BE2C (cell line): ENCODE results near the gene SLC10A4.

ENCODE experiments used
- DNase-seq: peaks from one replicate; pipeline ENCODE4 v3.0.0-alpha.2; 2020
- H3K27me3 ChIP-seq: fragments of 250-450 bp; sonication (Bioruptor Pico); 2 replicates; pipeline ENCODE4 v1.5.1; 2020; ENCODE audit warnings: mild to moderate bottlenecking
- H3K36me3 ChIP-seq: fragments of 250-450 bp; sonication (Bioruptor Pico); 2 replicates; pipeline ENCODE4 v1.5.1; 2020; ENCODE audit warnings: mild to moderate bottlenecking
- H3K4me1 ChIP-seq: fragments of 250-450 bp; sonication (Bioruptor Pico); 2 replicates; pipeline ENCODE4 v1.5.1; 2020
- H3K4me3 ChIP-seq: 2 replicates; pipeline ENCODE4 v1.5.1; 2011; ENCODE audit warnings: low read depth, low read length
- H3K9me3 ChIP-seq: fragments of 250-450 bp; sonication (Bioruptor Pico); 2 replicates; pipeline ENCODE4 v1.5.1; 2020
- TF ChIP-seq, protein P1 (sequence below): IDR thresholded peaks from 2 replicates; pipeline ENCODE4 v1.5.1; 2012; ENCODE audit warnings: mild to moderate bottlenecking, low read depth, low read length

The SLC10A4 gene

DNA sequence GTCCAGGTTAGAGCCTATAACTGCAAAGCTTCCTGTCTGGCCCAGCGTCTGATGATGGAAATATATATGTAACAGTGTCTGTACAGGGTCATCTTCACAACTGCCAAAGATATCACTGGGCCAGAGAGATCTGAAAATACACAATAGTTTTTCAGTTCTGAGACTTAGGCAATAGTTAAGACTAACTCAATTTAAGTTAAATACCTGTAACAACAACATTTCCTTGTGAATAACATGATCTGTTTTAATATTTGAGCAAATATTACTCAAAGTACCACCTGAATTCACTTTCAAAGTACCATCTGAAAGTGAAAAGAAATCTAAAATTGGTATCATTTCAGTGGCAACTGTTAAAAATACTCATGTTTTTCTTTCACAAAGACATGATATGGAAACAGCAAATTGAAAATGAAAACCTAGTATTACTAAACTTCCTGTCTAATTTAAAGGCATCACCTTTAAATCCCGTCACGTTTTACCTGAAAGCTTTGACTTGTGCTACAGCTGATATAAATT is 16.5 kb downstream of the SLC10A4 start:
- no peaks in the 10 kb centered on the region for H3K27me3 ChIP-seq
- H3K4me1 ChIP-seq = peaks cover 2% of the 10 kb centered on the region; the same call in 1 of the 2 replicates
- H3K9me3 ChIP-seq = no peaks in the 10 kb centered on the region
- no peak overlapping the region for H3K4me3 ChIP-seq
- peaks cover 92% of the 10 kb centered on the region for H3K36me3 ChIP-seq
- TF ChIP-seq, protein P1, sequence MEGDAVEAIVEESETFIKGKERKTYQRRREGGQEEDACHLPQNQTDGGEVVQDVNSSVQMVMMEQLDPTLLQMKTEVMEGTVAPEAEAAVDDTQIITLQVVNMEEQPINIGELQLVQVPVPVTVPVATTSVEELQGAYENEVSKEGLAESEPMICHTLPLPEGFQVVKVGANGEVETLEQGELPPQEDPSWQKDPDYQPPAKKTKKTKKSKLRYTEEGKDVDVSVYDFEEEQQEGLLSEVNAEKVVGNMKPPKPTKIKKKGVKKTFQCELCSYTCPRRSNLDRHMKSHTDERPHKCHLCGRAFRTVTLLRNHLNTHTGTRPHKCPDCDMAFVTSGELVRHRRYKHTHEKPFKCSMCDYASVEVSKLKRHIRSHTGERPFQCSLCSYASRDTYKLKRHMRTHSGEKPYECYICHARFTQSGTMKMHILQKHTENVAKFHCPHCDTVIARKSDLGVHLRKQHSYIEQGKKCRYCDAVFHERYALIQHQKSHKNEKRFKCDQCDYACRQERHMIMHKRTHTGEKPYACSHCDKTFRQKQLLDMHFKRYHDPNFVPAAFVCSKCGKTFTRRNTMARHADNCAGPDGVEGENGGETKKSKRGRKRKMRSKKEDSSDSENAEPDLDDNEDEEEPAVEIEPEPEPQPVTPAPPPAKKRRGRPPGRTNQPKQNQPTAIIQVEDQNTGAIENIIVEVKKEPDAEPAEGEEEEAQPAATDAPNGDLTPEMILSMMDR = no peak
- no peak for DNase-seq

DNA sequence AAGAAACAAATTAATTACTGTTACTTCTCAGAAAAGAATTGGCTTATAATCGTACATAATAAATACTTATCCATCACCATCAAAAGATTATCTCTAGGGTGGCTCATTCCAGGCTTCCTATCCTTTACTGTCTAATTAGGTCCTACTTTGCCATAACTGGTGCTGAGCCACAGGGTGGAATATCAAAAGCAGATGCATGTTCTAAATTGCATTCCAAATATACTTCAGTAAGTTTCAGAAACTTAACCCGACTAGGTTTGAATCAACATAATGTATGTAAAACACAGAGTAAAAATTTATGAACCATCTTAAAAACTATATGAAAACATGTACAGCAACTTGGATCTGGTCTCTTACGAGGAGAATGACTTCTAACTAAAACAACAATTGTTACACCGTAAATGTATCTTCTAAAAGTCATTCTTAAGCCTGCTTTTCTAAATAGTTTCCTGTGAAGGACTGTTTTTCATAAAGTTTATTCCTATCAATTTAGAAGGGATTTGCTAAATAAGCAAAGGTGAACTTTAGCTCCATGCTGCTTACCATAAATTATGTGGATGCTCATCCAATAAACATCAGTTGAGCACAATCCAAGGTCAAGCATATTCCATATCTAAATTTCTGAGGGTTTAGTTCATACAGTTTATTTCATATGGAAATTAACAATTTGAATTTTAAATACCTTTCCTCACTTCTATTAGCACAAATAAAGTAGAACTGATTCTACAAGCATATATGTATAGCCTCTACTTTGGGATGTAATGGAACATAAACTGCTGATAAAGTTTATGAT is 20.3 kb downstream of the SLC10A4 start:
- Histone ChIP-seq H3K9me3 (no peaks in the 10 kb centered on the region), H3K4me1 (peaks cover 2% of the 10 kb centered on the region; the same call in 1 of the 2 replicates), H3K36me3 (peaks cover 77% of the 10 kb centered on the region), H3K4me3 (no peak overlapping the region), H3K27me3 (no peaks in the 10 kb centered on the region)
- no peak for DNase-seq
- TF ChIP-seq, protein P1 = no peak

DNA sequence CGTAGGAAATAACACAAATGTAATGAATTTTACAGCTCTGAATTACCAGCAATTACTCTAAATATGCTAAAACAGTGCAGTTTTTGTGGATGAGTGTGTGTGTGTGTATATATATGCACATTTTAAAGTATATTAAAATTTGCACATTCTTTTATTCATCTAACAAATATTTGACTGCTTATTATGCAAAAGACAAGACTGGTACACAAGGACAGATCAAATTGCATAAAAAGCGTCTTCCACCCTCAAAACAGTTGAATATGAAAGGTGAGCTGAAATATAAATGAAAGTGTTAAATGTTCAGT is 20.8 kb downstream of the SLC10A4 start:
- Histone ChIP-seq H3K4me3 (no peak overlapping the region), H3K4me1 (peaks cover 2% of the 10 kb centered on the region; the same call in 1 of the 2 replicates)

DNA sequence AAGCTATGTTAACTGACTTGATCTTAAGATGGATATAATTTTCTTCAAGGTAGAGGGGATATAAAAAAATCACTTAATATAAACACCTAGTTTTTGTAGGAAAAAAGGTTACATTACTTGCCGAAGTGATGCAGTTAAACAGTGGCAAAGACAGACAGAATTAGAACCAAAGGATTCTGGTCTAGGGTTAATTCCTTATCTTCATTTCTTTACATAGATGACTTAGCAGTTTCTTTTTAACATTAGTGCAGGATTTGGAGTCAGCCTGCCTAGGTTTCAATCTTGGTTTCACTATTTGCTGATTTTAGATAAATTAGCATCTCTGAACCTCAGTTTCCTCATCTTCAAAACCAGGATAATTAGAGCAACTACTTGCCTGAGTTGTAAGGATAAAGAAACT is 21.2 kb downstream of the SLC10A4 start:
- Histone ChIP-seq H3K27me3 (no peaks in the 10 kb centered on the region), H3K4me3 (no peak overlapping the region), H3K36me3 (peaks cover 74% of the 10 kb centered on the region), H3K9me3 (no peaks in the 10 kb centered on the region), H3K4me1 (peaks cover 2% of the 10 kb centered on the region; the same call in 1 of the 2 replicates)
- TF ChIP-seq, protein P1 = no peak
- no peak for DNase-seq

More for the DNA sequence above, 20.8 kb downstream of the SLC10A4 start:
- no peak for DNase-seq
- TF ChIP-seq, protein P1 = no peak
- Histone ChIP-seq H3K9me3 (no peaks in the 10 kb centered on the region), H3K36me3 (peaks cover 78% of the 10 kb centered on the region), H3K27me3 (no peaks in the 10 kb centered on the region)

DNA sequence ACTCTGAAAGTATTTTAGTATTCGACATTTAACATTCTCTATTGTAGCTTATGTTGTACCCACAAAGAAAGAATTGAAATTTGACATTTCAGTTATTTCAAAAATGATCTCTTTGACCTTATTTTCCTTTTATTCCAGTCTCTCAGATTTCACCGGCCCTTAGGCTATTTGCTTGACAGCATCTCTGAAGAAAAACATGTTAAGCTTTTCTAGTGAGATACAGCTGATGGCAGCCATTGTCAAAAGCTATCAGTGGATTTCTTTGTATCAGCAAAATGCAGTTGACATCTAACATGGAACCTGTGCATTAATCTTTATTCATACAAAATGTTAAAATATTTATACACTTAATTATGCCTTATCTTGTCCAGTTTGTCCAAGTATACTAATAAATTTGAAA is 23.6 kb downstream of the SLC10A4 start:
- no peak for DNase-seq
- TF ChIP-seq, protein P1 = no peak
- Histone ChIP-seq H3K4me1 (peaks cover 2% of the 10 kb centered on the region; the same call in 1 of the 2 replicates), H3K27me3 (no peaks in the 10 kb centered on the region), H3K9me3 (no peaks in the 10 kb centered on the region), H3K4me3 (no peak overlapping the region), H3K36me3 (peaks cover 69% of the 10 kb centered on the region)

DNA sequence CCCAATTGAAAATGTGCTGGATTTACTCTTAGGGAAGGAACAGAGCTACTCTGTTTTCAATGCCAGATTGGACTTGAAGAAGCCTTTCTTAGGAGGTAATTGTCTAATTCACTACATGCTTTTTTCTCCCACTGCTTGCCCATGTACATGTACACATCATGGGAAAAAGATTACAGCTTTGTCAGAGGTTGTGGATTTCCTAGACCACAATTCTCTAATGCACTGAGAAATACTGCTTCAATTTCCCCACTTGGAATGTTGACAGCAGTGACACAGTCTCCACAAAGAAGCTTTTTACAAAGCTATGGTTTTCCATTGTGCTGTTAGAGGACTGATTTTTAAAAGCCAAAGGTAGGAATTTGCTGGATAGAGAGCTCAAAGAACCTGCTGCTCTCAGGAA is 26.4 kb downstream of the SLC10A4 start:
- TF ChIP-seq, protein P1 = no peak
- Histone ChIP-seq H3K27me3 (no peaks in the 10 kb centered on the region), H3K4me1 (peaks cover under 1% of the 10 kb centered on the region; the same call in 1 of the 2 replicates), H3K36me3 (peaks cover 57% of the 10 kb centered on the region), H3K9me3 (no peaks in the 10 kb centered on the region), H3K4me3 (no peak overlapping the region)
- DNase-seq = no peak
